Uterus (tissue), 2 donors: ENCODE measurements around the gene HSD17B8.

Experiments used
- POLR2A ChIP-seq, 2 donors: fragments of 450-650 bp; IDR thresholded peaks; one replicate each; pipeline ENCODE4 v1.6.1; 2016; ENCODE audit warnings: antibody characterized with exemption in 2 of 2, mild to moderate bottlenecking in 1 of 2, moderate library complexity in 1 of 2
- TF ChIP-seq, protein P1 (sequence below), 4 experiments: fragments of 200-600 bp in 2 of 4; fragments of 450-650 bp in 2 of 4; sonication (generic) in 2 of 4; IDR thresholded peaks; one replicate each; pipeline ENCODE4 v1.5.1; 2016 to 2019; ENCODE audit warnings: antibody characterized with exemption in 4 of 4, mild to moderate bottlenecking in 2 of 4, moderate library complexity in 1 of 4

DNA sequence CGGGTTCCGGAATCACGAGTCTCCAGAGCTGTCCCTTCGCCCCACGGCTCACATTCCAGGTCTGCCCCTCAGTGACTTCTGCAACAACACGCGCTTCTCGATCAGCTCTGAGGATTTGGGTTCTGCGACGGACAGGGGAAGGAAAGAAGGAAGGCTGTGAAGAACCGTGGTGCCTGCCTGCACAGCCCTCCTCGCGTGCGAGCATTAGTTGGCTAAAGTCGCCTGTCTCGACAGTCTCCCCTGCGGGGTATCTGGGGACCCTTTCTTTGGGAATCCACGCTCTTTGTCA lies 44.1 kb downstream of the HSD17B8 start:
- TF ChIP-seq, protein P1, sequence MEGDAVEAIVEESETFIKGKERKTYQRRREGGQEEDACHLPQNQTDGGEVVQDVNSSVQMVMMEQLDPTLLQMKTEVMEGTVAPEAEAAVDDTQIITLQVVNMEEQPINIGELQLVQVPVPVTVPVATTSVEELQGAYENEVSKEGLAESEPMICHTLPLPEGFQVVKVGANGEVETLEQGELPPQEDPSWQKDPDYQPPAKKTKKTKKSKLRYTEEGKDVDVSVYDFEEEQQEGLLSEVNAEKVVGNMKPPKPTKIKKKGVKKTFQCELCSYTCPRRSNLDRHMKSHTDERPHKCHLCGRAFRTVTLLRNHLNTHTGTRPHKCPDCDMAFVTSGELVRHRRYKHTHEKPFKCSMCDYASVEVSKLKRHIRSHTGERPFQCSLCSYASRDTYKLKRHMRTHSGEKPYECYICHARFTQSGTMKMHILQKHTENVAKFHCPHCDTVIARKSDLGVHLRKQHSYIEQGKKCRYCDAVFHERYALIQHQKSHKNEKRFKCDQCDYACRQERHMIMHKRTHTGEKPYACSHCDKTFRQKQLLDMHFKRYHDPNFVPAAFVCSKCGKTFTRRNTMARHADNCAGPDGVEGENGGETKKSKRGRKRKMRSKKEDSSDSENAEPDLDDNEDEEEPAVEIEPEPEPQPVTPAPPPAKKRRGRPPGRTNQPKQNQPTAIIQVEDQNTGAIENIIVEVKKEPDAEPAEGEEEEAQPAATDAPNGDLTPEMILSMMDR (IDR thresholded peaks at IDR 0.05), result no peak
- TF ChIP-seq POLR2A (IDR thresholded peaks at IDR 0.05), result no peak
